Right lobe of liver (tissue), 6 donors: ENCODE results near the gene CLDN15. TPM values are rescaled to one million over a fixed set of nuclear protein-coding genes. Genes with fewer than 3 reads are reported as not detected.
"Not testable (repeated sequence)": the region's sequence is repeated elsewhere in the genome, so short reads cannot be mapped to it uniquely, and the experiment has no call there.

Experiments used
- ATAC-seq, 4 donors: fragments of 200-7000 bp; cut with Tn5 transposase; one replicate each; pipeline ENCODE4 v1.9.1; 2020; ENCODE audit warnings: mild to moderate bottlenecking in 4 of 4, moderate library complexity in 4 of 4
- DNase-seq, 3 donors: peaks; one replicate each; pipeline ENCODE4 v3.0.0-alpha.2; 2020
- H3K27ac ChIP-seq, 3 donors: fragments of 200-600 bp; one replicate each; pipeline ENCODE4 v1.8.0; 2022
- H3K27me3 ChIP-seq, 2 donors: fragments of 200-600 bp; one replicate each; pipeline ENCODE4 v1.8.0; 2022
- H3K36me3 ChIP-seq, 4 donors: fragments of 200-600 bp; sonication (generic) in 1 of 4; one replicate each; pipeline versions ENCODE4 v1.5.1 to v1.8.0; 2017 to 2022; ENCODE audit warnings: control low read depth in 1 of 4
- H3K4me1 ChIP-seq, 4 donors: fragments of 200-600 bp; sonication (generic) in 1 of 4; one replicate each; pipeline versions ENCODE4 v1.5.1 to v1.8.0; 2017 to 2022; ENCODE audit warnings: control low read depth in 1 of 4
- H3K4me3 ChIP-seq, 3 donors: fragments of 200-600 bp; one replicate each; pipeline ENCODE4 v1.8.0; 2022
- H3K9me3 ChIP-seq, 4 donors: fragments of 200-600 bp; sonication (generic) in 1 of 4; one replicate each; pipeline versions ENCODE4 v1.5.1 to v1.8.0; 2017 to 2022; ENCODE audit warnings: control low read depth in 1 of 4
- POLR2A ChIP-seq: fragments of 450-650 bp; IDR thresholded peaks from one replicate; pipeline ENCODE4 v1.6.1; 2017; ENCODE audit warnings: antibody characterized with exemption, mild to moderate bottlenecking
- WGBS: methylation state at CpG from one replicate; pipeline ENCODE4 v1.1.6; 2018; ENCODE audit warnings: low coverage, low lambda C conversion rate; ENCODE audit not compliant: insufficient coverage; ENCODE audit errors: missing lambda C conversion rate; 5-methylcytosine and 5-hydroxymethylcytosine counted together
- intact Hi-C, 2 donors: fragments of 100-400 bp; cut with DNase I; formaldehyde crosslinking; loops; one replicate each; pipeline versions ENCODE4 v1.11.2 to v1.14.1; 2022
- total RNA-seq, 6 experiments: library from RNA; depleted of rRNA in 2 of 6; stranded (reverse); fragments of >200 nt in 2 of 6; fragmentation: NEBNext Ultra II Directional in 3 of 6; extraction: Animal tissue kit (Norgen Biotek cat#: 25700) in 3 of 6; gene quantifications; one replicate each; pipeline versions ENCODE4 v1.1.0 to v1.2.4, GENCODE V29; 2016 to 2023
- TF ChIP-seq, protein P1 (sequence below), 4 donors: fragments of 200-600 bp in 3 of 4; fragments of 450-650 bp in 1 of 4; IDR thresholded peaks; one replicate each; pipeline versions ENCODE4 v1.5.1 to v1.8.0; 2016 to 2022; ENCODE audit warnings: antibody characterized with exemption in 4 of 4, mild to moderate bottlenecking in 2 of 4
- donor health status: DM: no; HTN: yes; CAD: no.
- donor health status: DM: no; HTN: no; CAD: no.
- donor health status: DM: no; HTN: no; CAD: no.
- donor health status: DM: no; HTN: yes; CAD: no.
- donor health status: DM: no; HTN: yes; CAD: no.

Gene CLDN15
- total RNA-seq, 6 experiments from 2014 or later = 5.9 to 10.8 (median 9.2) TPM

DNA sequence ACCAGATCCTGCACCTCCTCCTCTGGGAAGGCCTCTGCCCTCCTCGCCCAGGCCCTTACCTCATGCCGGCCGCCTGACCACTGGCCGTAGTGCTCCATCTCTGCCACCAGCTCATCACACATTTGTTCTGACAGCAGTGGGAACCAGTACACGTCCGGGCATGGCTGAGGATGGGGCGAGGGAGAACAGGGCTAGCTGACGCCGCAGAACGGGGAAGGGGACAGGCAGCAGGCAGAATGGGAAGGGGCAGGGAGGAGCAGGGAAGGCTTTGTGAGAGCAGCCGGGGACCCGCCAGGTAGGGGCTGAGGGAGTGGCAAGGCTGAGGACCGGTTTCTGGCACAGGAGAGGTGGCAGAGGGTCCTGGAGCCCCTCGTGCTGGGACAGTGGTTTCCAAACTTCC lies 28.8 kb downstream of the CLDN15 start:
- 85% methylated on average over 10 of the region's 14 CpGs for WGBS
- intact Hi-C loops = no loop called here
- TF ChIP-seq POLR2A = no peak
- Histone ChIP-seq H3K36me3 (peaks cover 0 to 55% (median 19%) of the 10 kb centered on the region in 4 donors), H3K27ac (no peak overlapping the region), H3K4me1 (no peaks in the 10 kb centered on the region), H3K27me3 (no peaks in the 10 kb centered on the region), H3K4me3 (no peak overlapping the region), H3K9me3 (no peaks in the 10 kb centered on the region)
- DNase-seq (no peak), ATAC-seq (no peak)

DNA sequence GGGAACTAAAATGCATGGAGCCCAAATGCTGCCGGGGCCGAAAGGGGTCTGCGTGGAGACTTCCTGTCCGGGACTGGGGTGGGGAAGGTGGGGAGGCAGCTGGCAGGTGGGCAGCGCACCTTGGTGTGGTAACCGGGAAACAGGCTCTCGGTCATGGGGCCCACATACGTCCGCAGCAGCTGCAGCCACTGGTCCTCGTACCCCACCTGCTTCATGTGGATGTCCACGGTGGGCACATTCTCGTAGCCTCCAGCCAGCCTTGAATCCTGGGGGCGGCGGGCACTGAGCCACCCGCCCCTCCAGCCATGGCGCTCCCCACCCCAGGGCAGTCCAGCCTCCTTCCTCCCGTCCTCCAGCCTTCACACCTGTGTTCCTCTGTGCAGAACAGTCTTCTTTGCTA lies 30.1 kb downstream of the CLDN15 start:
- TF ChIP-seq, protein P1, sequence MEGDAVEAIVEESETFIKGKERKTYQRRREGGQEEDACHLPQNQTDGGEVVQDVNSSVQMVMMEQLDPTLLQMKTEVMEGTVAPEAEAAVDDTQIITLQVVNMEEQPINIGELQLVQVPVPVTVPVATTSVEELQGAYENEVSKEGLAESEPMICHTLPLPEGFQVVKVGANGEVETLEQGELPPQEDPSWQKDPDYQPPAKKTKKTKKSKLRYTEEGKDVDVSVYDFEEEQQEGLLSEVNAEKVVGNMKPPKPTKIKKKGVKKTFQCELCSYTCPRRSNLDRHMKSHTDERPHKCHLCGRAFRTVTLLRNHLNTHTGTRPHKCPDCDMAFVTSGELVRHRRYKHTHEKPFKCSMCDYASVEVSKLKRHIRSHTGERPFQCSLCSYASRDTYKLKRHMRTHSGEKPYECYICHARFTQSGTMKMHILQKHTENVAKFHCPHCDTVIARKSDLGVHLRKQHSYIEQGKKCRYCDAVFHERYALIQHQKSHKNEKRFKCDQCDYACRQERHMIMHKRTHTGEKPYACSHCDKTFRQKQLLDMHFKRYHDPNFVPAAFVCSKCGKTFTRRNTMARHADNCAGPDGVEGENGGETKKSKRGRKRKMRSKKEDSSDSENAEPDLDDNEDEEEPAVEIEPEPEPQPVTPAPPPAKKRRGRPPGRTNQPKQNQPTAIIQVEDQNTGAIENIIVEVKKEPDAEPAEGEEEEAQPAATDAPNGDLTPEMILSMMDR (IDR thresholded peaks at IDR 0.05) = no peak
- no peak for ATAC-seq
- 100% methylated on average over 1 of the region's 17 CpGs for WGBS
- H3K27me3 ChIP-seq = no peaks in the 10 kb centered on the region
- H3K9me3 ChIP-seq = no peaks in the 10 kb centered on the region
- intact Hi-C loops = no loop called here
- H3K4me3 ChIP-seq = no peak overlapping the region
- DNase-seq = no peak
- no peak overlapping the region for H3K27ac ChIP-seq
- peaks cover 0 to 49% (median 19%) of the 10 kb centered on the region in 4 donors for H3K36me3 ChIP-seq
- no peaks in the 10 kb centered on the region for H3K4me1 ChIP-seq

DNA sequence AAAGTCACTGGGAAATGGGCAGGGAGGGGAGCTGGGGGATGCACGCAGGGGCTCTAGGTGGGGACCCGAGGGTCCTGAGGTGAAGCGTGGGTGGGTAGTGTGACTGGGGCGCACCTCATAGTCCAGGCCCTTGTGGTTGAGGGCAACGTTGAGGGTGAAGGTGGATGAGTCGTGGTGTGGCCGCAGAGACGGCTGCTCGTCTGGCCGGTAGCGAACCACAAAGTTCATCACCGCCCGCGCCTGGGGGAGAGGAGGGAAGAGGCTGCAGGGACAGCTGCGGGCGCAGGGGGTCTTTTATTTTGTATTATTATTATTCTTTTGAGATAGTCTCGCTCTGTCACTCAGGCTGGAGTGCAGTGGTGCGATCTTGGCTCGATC lies 30.9 kb downstream of the CLDN15 start:
- Histone ChIP-seq H3K4me1 (peaks cover 0 to 5% (median 0%) of the 10 kb centered on the region in 4 donors), H3K27ac (no peak overlapping the region), H3K9me3 (no peaks in the 10 kb centered on the region), H3K36me3 (peaks cover 0 to 44% (median 15%) of the 10 kb centered on the region in 4 donors), H3K4me3 (no peak overlapping the region), H3K27me3 (no peaks in the 10 kb centered on the region)
- intact Hi-C loops = no loop called here
- no peak for DNase-seq
- ATAC-seq = no peak
- 88% methylated on average over 8 of the region's 19 CpGs for WGBS
- no peak for TF ChIP-seq POLR2A
- TF ChIP-seq, protein P1 (IDR thresholded peaks at IDR 0.05) = no peak

DNA sequence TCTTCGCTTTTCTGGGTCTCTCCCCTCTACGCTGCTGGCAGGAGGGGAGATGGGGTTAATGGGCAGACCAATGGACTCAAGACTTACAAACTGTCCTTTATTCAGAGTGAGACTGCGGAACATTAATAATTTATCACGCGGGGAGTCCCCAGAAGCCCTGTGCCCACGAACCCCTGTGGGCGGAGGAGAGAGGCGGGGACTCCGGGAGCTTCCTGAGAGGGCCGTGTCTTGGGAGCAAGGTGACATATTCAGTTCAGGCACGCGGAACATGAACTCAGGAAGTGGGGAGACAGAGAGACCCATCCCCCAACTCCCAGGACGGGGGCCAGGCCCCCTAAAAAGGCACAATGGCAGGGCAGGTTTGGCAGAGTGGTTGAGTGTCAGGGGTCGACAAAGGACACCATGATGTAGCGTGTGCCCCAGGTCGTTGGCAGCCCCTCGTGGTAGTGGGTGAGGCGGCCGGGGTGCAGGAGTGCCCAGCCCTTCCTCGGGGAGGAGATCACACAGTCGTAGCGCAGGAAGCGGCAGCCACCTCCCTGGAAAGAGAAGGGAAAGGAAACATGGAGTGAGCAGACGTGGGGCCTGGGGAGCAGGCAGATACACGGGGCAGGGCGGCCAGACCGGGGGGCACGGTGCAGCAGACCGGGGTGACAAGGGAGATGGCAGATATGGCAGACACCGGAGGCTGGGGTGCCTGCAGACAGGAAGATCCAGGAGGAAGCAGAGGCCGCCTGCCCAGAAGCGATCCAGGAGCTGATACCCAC lies 31.5 kb downstream of the CLDN15 start:
- Histone ChIP-seq H3K27me3 (no peaks in the 10 kb centered on the region), H3K36me3 (peaks cover 0 to 38% (median 11%) of the 10 kb centered on the region in 4 donors), H3K9me3 (no peaks in the 10 kb centered on the region), H3K4me3 (no peak overlapping the region), H3K27ac (no peak overlapping the region), H3K4me1 (peaks cover 0 to 11% (median 0%) of the 10 kb centered on the region in 4 donors)
- intact Hi-C loops = no loop called here
- DNase-seq (no peak), ATAC-seq (no peak)
- TF ChIP-seq, protein P1 (IDR thresholded peaks at IDR 0.05) = no peak
- TF ChIP-seq POLR2A = no peak
- WGBS = 80% methylated on average over 21 of the region's 32 CpGs

DNA sequence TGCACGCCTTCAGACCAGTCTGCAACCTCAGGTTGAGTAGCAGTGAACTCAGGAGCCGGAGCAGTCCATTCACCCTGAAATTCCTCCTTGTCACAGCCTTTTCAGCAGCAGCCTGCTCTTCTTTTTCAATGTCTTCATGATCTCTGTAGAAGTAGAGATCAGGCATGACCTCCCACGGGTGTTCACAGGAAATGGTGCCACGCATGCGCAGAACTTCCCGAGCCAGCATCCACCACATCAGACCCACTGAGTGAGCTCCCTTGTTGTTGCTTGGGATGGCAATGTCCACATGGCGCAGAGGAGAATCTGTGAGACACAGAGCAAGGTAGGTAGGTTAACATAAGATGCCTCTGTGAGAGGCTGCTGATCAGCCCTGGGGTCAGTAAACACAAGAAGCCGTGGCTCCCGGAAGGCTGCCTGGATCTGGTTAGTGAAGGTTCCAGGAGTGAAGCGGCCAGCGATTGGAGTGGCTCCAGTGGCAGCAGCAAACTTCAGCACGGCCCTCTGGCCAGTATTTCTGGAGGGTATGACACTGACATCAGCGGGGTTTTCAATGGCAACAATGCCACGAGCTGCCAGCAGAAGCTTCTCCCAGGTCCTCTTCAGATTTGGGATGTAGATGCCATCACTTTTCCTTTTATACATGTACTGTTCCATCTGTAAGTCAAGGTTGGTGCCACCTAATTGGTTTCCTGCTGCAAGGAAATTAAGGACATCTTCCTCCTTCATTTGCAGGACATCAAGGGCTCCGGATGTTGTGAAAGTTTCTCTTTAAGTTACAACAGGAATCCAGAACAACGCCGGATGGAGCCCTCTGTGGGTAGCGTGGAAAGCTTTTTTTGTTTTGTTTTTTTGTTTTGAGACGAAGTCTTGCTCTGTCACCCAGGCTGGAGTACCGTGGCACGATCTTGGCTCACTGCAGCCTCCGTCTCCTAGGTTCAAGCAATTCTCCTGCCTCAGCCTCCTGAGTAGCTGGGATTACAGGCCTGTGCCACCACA lies 33.6 kb downstream of the CLDN15 start:
- H3K9me3 ChIP-seq, H3K27me3 ChIP-seq, ATAC-seq, H3K4me3 ChIP-seq, H3K27ac ChIP-seq, DNase-seq, intact Hi-C loops: not testable (repeated sequence)
- 53% methylated on average over 14 of the region's 22 CpGs for WGBS
- Histone ChIP-seq H3K36me3 (peaks cover 0 to 24% (median 0%) of the 10 kb centered on the region in 4 donors), H3K4me1 (peaks cover 0 to 11% (median 0%) of the 10 kb centered on the region in 4 donors)
